Fibroblast of gingiva (primary cell): ENCODE data around the gene OR5B17.
"Not testable (repeated sequence)": the region's sequence is repeated elsewhere in the genome, so short reads cannot be mapped to it uniquely, and the experiment has no call there.

ENCODE experiments used
- DNase-seq: peaks from one replicate; pipeline ENCODE4 v3.0.0-alpha.2; 2011; ENCODE audit warnings: low read depth

Gene OR5B17

GRCh38 chr11:58358969-58359368 lies at the start of gene OR5B17:
OR5B17 (minus strand) TSS chr11:58359069; CDS start chr11:58359069, 0 bp downstream.
- no peak for DNase-seq

- no peak for DNase-seq
Measured at GRCh38 chr11:58406774-58407173, 47.9 kb upstream of the OR5B17 start, which contains the start of gene OR5B3. OR5B3 (minus strand) TSS chr11:58406874; CDS start chr11:58403409, 3,465 bp downstream.

DNA sequence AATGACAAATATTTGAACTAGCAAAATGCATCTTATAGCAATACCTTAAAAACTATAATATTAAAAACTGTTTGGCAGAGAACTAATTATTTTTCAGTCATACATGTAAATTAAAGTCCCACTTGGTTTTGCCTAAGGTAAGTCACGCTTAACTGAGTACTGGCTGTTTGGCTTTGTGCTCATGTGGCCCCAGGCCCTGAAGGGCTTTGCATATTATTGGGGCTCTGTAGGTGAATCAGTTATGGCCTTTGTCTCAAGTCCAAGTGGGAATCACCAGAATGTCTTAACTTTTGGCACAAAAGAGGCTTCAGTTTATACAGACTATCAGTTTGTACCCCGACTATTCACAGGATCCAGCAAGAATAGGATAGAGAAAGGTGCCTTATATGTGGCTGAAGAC lies 40.8 kb upstream of the OR5B17 start:
- DNase-seq, result not testable (repeated sequence)

- DNase-seq, result no peak
Measured at GRCh38 chr11:58395581-58395980, 36.7 kb upstream of the OR5B17 start.

GRCh38 chr11:58394195-58394594 lies 35.3 kb upstream of the OR5B17 start:
- peak; percentile 68 for DNase-seq

DNA sequence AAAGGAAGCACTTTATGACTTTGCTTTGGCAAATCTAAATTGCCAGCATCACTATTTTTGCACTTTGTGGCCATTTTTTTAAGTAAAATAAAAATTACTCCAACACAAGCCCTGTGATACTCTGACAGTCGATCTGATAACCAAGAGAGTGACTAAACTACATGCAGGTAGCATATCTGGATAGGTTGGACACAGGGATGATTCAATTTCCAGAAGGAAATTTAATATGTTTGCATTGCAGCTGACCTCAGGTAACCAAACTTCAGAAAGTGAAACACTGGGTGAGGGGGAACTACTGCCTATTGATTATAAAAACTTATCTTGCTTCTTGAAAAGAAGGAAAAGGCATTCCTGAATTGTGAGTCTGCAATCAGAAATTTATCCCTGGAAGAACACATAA lies 33.9 kb upstream of the OR5B17 start:
- DNase-seq, result no peak

DNA sequence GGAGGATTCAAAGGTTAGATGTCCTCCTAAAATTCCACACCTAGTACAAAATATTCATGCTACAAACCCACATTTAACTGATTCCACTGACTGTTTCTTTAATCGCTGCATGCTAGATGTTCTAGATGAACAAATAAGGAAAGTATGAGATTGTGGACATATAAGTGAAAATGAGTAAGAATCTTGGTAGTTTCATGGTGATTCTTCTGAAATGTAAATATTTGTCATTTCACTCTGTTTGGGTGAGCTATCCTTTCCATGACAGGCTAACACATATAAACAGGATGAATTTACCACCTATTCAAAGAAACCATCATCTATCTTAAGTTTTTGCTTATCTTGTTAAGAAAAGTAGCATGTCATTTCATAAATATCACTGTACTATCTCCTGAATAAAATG lies 33.0 kb upstream of the OR5B17 start:
- DNase-seq, result peak; percentile 15

DNA sequence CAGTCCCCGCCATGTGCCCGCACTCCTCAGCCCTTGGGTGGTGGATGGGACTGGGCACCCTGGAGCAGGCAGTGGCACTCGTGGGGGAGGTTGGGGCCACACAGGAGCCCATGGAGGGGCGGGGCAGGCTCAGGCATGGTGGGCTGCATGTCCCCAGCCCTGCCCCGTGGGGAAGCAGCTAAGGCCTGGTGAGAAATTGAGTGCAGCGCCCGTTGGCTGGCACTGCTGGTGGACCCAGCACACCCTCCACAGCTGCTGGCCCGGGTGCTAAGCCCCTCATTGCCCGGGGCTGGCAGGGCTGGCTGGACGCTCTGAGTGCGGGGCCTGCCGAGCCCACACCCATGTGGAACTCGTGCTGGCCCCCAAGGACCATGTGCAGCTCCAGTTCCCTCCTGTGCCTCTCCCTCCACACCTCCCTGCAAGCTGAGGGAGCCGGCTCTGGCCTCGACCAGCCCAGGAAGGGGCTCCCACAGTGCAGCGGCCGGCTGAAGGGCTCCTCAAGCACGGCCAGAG lies 31.7 kb upstream of the OR5B17 start:
- no peak for DNase-seq

DNA sequence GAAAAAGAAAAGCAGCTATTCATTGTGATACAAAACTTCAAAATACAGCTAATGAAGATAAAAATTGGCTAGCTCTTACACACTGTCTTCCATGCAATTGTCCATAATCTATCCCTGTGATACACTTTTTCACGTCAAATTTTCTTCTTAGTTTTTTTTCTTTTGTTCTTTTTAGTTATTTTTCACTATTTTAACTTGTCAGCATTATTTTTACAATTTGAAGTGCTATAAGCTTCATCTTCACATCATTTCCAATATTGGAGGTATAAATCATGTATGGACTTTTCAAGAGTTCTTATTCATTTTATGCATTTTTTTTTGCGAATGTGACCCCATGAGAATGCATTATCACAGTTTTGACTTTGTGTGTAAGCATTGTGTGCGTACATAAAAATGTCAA lies 4.1 kb downstream of the OR5B17 start:
- DNase-seq, result no peak

DNA sequence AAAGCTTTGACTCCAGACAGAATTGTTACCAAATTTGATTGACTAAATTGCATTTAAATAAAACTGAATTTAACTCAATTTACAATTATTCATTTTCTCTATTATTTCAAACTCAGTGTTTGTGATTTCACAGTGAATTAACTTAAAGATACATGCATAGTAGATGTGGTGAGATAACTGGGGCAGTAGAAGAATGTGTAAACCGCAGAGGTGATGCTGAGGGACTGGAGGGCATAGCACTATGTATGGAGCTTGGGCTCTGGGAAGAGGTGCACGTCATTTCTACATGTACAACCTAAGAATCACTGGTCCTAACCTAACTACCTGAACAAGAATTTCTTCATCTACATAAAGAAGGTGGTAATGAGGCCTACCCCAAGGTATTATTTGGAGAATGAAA lies 13.7 kb downstream of the OR5B17 start:
- DNase-seq, result no peak

DNA sequence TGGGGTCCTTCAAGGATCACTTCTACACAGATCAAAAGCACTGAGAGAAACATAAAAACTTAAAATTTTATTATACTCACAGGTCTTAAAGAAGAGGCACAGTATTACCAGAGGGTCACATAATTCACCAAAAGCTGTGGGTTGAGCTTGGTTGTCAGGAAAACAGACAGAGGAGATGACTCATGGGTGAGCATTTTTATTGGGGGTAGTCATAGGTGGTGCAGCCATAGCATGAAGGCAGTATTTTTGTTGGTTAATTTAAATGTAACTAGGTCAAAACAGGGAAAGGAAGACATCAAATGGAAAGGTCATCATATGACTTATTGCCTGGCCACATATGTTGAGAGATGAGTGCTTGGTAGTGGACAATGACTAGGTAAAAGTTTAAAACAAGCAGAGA lies 24.2 kb downstream of the OR5B17 start:
- peak; percentile 59 for DNase-seq

DNA sequence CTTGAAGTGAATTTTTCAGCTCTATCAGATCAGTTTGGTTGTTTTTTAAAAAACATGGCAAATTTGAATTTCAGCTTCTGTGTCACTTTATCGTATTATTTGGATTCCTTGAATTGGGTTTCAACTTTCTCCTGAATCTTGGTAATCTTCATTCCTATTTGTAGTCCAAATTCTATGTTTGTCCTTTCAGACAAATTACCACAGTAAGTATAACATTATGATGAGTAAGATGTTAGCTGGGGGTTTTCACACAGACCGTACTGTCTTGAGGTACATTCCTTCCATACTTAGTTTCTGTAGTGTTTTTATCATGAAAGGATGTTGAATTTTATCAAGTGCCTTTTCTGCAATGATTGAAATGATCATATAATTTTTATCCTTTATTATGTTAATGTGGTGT lies 28.0 kb downstream of the OR5B17 start:
- peak; percentile 9 for DNase-seq

DNA sequence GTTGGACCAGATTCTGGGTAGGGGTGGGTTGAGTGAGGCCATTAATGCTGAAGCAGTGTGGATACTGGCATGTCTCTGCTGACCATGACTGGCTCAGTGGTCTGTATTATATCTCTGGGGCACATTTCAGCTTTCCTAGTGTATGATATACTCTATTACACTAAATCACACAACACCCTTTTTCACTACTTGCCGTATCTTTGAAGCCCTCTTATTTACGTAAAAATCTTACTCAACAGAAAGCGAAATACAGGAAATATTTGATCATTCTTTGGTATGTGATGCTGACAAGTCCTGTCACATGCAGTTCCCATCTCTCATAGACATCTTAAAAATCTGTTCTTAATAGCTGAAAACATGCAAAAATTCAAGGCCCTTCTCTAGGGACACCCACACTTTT lies 40.3 kb downstream of the OR5B17 start:
- DNase-seq, result peak; percentile 3

DNA sequence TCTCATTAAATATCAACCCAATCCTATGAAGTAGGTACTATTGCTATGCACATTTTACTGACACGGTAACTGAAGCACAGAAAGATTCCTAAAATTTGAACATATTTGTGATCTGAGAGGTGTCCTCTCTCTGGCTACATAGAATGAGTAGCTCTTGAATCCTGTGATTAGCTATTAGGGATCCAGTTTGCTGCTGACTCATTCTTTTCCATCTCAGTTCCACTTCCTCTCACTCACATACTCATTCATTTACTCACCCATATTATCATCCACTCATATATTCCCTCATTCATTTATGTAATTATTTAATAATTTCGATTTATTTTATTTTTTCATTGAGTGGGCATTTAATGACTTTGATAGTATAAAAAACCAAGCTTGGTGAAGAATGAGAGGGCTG lies 42.7 kb downstream of the OR5B17 start:
- DNase-seq, result no peak
